Stimulated activated naive CD8-positive, alpha-beta T cell treated with anti-CD3 and anti-CD28 coated beads, Interleukin-15, amount 100 ng/mL, for 72 hours (primary cell): Measurements from ENCODE around the gene RFX8.
A peak's percentile ranks its signal among the peaks of the same experiment; 100 is the strongest.

ENCODE experiments used
- ATAC-seq: fragments of 150-1000 bp; cut with Tn5 transposase; 2 replicates; pipeline ENCODE4 v1.10.0; 2021; ENCODE audit warnings: mild to moderate bottlenecking, moderate library complexity
- DNase-seq, 2 donors: peaks; one replicate each; pipeline ENCODE4 v3.0.0; 2021 to 2022
- H3K27ac Mint-ChIP-seq, 2 donors: one replicate each; pipeline ENCODE4 v1.8.0; 2022; ENCODE audit warnings: mild to moderate bottlenecking in 2 of 2, mixed read lengths in 2 of 2, moderate library complexity in 2 of 2
- H3K27me3 Mint-ChIP-seq: one replicate; pipeline ENCODE4 v1.8.0; 2022; ENCODE audit warnings: mixed read lengths
- H3K4me1 Mint-ChIP-seq: one replicate; pipeline ENCODE4 v1.8.0; 2022; ENCODE audit warnings: mild to moderate bottlenecking, mixed read lengths
- H3K4me3 Mint-ChIP-seq, 2 donors: one replicate each; pipeline ENCODE4 v1.8.0; 2022; ENCODE audit warnings: mild to moderate bottlenecking in 2 of 2, mixed read lengths in 2 of 2, moderate library complexity in 1 of 2
- H3K9me3 Mint-ChIP-seq, 2 donors: one replicate each; pipeline ENCODE4 v1.8.0; 2022; ENCODE audit warnings: mixed read lengths in 2 of 2

RFX8 gene

GRCh38 chr2:101349893-101350662 is 124.8 kb downstream of the RFX8 start:
- H3K27ac Mint-ChIP-seq, result peak overlapping the region in 1 of 2 donors; percentile 1
- DNase-seq (no peak), ATAC-seq (no peak)
- H3K4me1 Mint-ChIP-seq, result no peaks in the 10 kb centered on the region
- no peaks in the 10 kb centered on the region for H3K9me3 Mint-ChIP-seq
- H3K27me3 Mint-ChIP-seq, result no peaks in the 10 kb centered on the region
- no peak overlapping the region for H3K4me3 Mint-ChIP-seq

GRCh38 chr2:101348883-101349282 is 126.0 kb downstream of the RFX8 start:
- Mint-ChIP-seq H3K4me1 (no peaks in the 10 kb centered on the region), H3K27me3 (no peaks in the 10 kb centered on the region), H3K27ac (no peak overlapping the region), H3K9me3 (no peaks in the 10 kb centered on the region), H3K4me3 (no peak overlapping the region)
- ATAC-seq, result no peak
- no peak for DNase-seq
